ENCODE results near the gene MAP1A.

MAP1A gene

GRCh38 chr15:43517354-43518196 lies at the start of gene MAP1A:
Gene MAP1A (plus strand): TSS chr15:43517608. CDS start chr15:43521474, 3,866 bp downstream.
- 0 out of 2 replicates have a peak, but pooled peaks cover 5% of the 10 kb centered on the region for H4K20me1 ChIP-seq
- peaks cover 23% of the 10 kb centered on the region for H3K36me3 ChIP-seq
- no peaks in the 10 kb centered on the region for H3K27me3 ChIP-seq
- H3K27ac ChIP-seq = peak within 1 kb of the TSS; percentile 94
- peaks cover 77% of the 10 kb centered on the region for H3K4me1 ChIP-seq
- H3K9me3 ChIP-seq = peaks cover 6% of the 10 kb centered on the region
- H3K9ac ChIP-seq = peak within 1 kb of the TSS; percentile 81
- H3K4me2 ChIP-seq = peak within 1 kb of the TSS; percentile 99
- TF ChIP-seq Cebpa-rat (IDR thresholded peaks at IDR 0.05) = no peak
- H3K4me3 ChIP-seq = peak within 1 kb of the TSS; percentile 80

- peaks cover 8% of the 10 kb centered on the region for H3K4me1 ChIP-seq
- no peak overlapping the region for H3K4me3 ChIP-seq
- no peaks in the 10 kb centered on the region for H3K27me3 ChIP-seq
- peaks cover 86% of the 10 kb centered on the region for H3K36me3 ChIP-seq
- peaks cover 9% of the 10 kb centered on the region; the same call in 1 of the 2 replicates for H4K20me1 ChIP-seq
- no peaks in the 10 kb centered on the region for H3K9me3 ChIP-seq
- TF ChIP-seq Cebpa-rat (IDR thresholded peaks at IDR 0.05) = no peak
- H3K27ac ChIP-seq = no peak overlapping the region
- H3K4me2 ChIP-seq = no peak overlapping the region
- H3K9ac ChIP-seq = no peak overlapping the region
These were observed 47.5 kb upstream of the MAP1A start for GRCh38 chr15:43469867-43470266.

GRCh38 chr15:43471975-43472374 lies 45.4 kb upstream of the MAP1A start:
- Histone ChIP-seq H3K4me1 (peaks cover 8% of the 10 kb centered on the region), H3K27ac (no peak overlapping the region), H4K20me1 (peaks cover 3% of the 10 kb centered on the region; the same call in 1 of the 2 replicates), H3K4me2 (no peak overlapping the region), H3K36me3 (peaks cover 87% of the 10 kb centered on the region), H3K9me3 (no peaks in the 10 kb centered on the region), H3K4me3 (no peak overlapping the region), H3K9ac (no peak overlapping the region), H3K27me3 (no peaks in the 10 kb centered on the region)
- no peak for TF ChIP-seq Cebpa-rat (IDR thresholded peaks at IDR 0.05)

- no peak overlapping the region for H3K4me3 ChIP-seq
- no peak overlapping the region for H3K27ac ChIP-seq
- no peaks in the 10 kb centered on the region for H3K27me3 ChIP-seq
- H3K9me3 ChIP-seq = no peaks in the 10 kb centered on the region
- H3K4me2 ChIP-seq = no peak overlapping the region
- peaks cover 87% of the 10 kb centered on the region for H3K36me3 ChIP-seq
- TF ChIP-seq Cebpa-rat (IDR thresholded peaks at IDR 0.05) = no peak
- H3K4me1 ChIP-seq = peaks cover 8% of the 10 kb centered on the region
- no peak overlapping the region for H3K9ac ChIP-seq
- 0 out of 2 replicates have a peak, but pooled peaks cover 9% of the 10 kb centered on the region for H4K20me1 ChIP-seq
These were observed 43.5 kb upstream of the MAP1A start for GRCh38 chr15:43473885-43474284.

- peaks cover under 1% of the 10 kb centered on the region; the same call in 1 of the 2 replicates for H4K20me1 ChIP-seq
- peaks cover 75% of the 10 kb centered on the region for H3K36me3 ChIP-seq
- H3K4me2 ChIP-seq = no peak overlapping the region
- no peaks in the 10 kb centered on the region for H3K27me3 ChIP-seq
- no peak overlapping the region for H3K4me3 ChIP-seq
- H3K27ac ChIP-seq = no peak overlapping the region
- no peaks in the 10 kb centered on the region for H3K4me1 ChIP-seq
- H3K9ac ChIP-seq = no peak overlapping the region
- no peak for TF ChIP-seq Cebpa-rat (IDR thresholded peaks at IDR 0.05)
- no peaks in the 10 kb centered on the region for H3K9me3 ChIP-seq
These were observed 33.9 kb upstream of the MAP1A start for GRCh38 chr15:43483297-43484128.

- H3K4me3 ChIP-seq = no peak overlapping the region
- H3K27ac ChIP-seq = no peak overlapping the region
- H3K9me3 ChIP-seq = no peaks in the 10 kb centered on the region
- no peaks in the 10 kb centered on the region for H3K27me3 ChIP-seq
- H3K4me1 ChIP-seq = peaks cover 4% of the 10 kb centered on the region; the same call in 1 of the 2 replicates
- H4K20me1 ChIP-seq = peaks cover 4% of the 10 kb centered on the region; the same call in 1 of the 2 replicates
- H3K36me3 ChIP-seq = peaks cover 74% of the 10 kb centered on the region
- H3K4me2 ChIP-seq = no peak overlapping the region
- H3K9ac ChIP-seq = no peak overlapping the region
- no peak for TF ChIP-seq Cebpa-rat (IDR thresholded peaks at IDR 0.05)
These were observed 33.0 kb upstream of the MAP1A start for GRCh38 chr15:43484455-43484854.

- H3K36me3 ChIP-seq = peaks cover 74% of the 10 kb centered on the region
- no peak overlapping the region for H3K4me2 ChIP-seq
- no peak overlapping the region for H3K27ac ChIP-seq
- H3K27me3 ChIP-seq = no peaks in the 10 kb centered on the region
- TF ChIP-seq Cebpa-rat (IDR thresholded peaks at IDR 0.05) = no peak
- no peaks in the 10 kb centered on the region for H3K9me3 ChIP-seq
- no peak overlapping the region for H3K9ac ChIP-seq
- H3K4me3 ChIP-seq = no peak overlapping the region
- H4K20me1 ChIP-seq = peaks cover 5% of the 10 kb centered on the region; the same call in 1 of the 2 replicates
- peaks cover 21% of the 10 kb centered on the region for H3K4me1 ChIP-seq
These were observed 30.0 kb upstream of the MAP1A start for GRCh38 chr15:43487271-43487895.

- Histone ChIP-seq H3K4me2 (no peak overlapping the region), H3K27me3 (no peaks in the 10 kb centered on the region), H3K4me1 (peaks cover 27% of the 10 kb centered on the region), H3K4me3 (no peak overlapping the region), H3K36me3 (peaks cover 70% of the 10 kb centered on the region), H3K27ac (no peak overlapping the region), H3K9me3 (no peaks in the 10 kb centered on the region), H3K9ac (no peak overlapping the region), H4K20me1 (peaks cover 5% of the 10 kb centered on the region; the same call in 1 of the 2 replicates)
- no peak for TF ChIP-seq Cebpa-rat (IDR thresholded peaks at IDR 0.05)
These were observed 28.6 kb upstream of the MAP1A start for GRCh38 chr15:43488790-43489189.

- H3K9me3 ChIP-seq = no peaks in the 10 kb centered on the region
- no peak for TF ChIP-seq Cebpa-rat (IDR thresholded peaks at IDR 0.05)
- H3K27ac ChIP-seq = no peak overlapping the region
- H3K4me1 ChIP-seq = peaks cover 29% of the 10 kb centered on the region
- H4K20me1 ChIP-seq = peaks cover 5% of the 10 kb centered on the region; the same call in 1 of the 2 replicates
- H3K27me3 ChIP-seq = no peaks in the 10 kb centered on the region
- no peak overlapping the region for H3K9ac ChIP-seq
- H3K4me2 ChIP-seq = no peak overlapping the region
- peaks cover 69% of the 10 kb centered on the region for H3K36me3 ChIP-seq
- H3K4me3 ChIP-seq = no peak overlapping the region
These were observed 28.2 kb upstream of the MAP1A start for GRCh38 chr15:43489191-43489590.
